A673 (cell line): Measurements from ENCODE around the gene DHX57.

Experiments
- CTCF ChIP-seq: fragments of 300-800, 200-600 bp; sonication (generic); conservative IDR thresholded peaks from 2 replicates; pipeline ENCODE4 v1.5.1; 2017; ENCODE audit warnings: low read depth, mild to moderate bottlenecking, antibody characterized with exemption, low read length, moderate library complexity, mixed read lengths
- EZH2 ChIP-seq: fragments of 200-600 bp; sonication (generic); IDR thresholded peaks from 2 replicates; pipeline ENCODE4 v1.6.1; 2017; ENCODE audit warnings: borderline replicate concordance, low read depth, mild to moderate bottlenecking, mixed read lengths, antibody characterized with exemption, low read length; ENCODE audit not compliant: poor library complexity, severe bottlenecking

- no peak for TF ChIP-seq CTCF
- TF ChIP-seq EZH2, result no peak
Measured at GRCh38 chr2:38909872-38910271, 34.1 kb upstream of the DHX57 start.
